PFSK-1 (cell line): ENCODE results near the gene LRP2.

Experiments used
- POLR2AphosphoS5 ChIP-seq: IDR thresholded peaks from 2 replicates; pipeline ENCODE4 v1.6.1; 2012; ENCODE audit warnings: low read depth, mild to moderate bottlenecking, control low read depth, low read length, moderate library complexity
- SIN3A ChIP-seq: IDR thresholded peaks from 2 replicates; pipeline ENCODE4 v1.6.1; 2012; ENCODE audit warnings: mild to moderate bottlenecking, low read length, moderate library complexity, borderline replicate concordance; ENCODE audit not compliant: insufficient read depth

DNA sequence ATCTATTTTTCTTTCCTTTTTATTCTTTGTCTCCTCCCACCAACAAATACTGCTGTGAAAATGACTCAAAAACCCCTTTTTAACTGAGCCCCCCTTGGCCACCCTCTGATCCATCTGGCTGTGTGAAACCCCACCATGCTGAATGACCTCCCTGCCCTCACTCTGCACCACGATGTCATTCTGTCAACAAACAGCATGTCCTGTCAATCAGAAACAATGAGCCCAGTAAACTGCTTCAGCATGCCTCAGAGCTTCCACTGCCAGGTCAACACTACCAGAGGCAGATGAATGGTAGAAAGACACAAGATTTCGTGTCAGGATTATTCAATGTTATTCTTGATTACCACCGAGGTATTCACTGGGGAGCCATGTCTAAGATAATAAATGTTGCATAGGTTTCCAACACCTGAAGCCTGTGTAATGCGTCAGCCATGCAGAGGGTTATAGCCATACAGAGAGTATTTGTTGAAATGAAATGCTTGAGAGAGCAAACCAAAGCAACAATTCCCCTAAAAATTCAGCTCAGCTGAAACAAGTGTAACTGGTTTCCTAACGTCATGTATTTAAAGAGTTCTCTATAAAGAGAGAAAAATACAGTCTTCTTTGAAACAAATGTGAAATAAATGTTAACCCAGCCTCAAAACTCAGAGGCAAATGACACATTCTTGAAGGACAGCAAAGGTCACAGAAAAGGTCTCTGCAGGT, 76.7 kb downstream of the LRP2 start:
- TF ChIP-seq SIN3A (no peak), POLR2AphosphoS5 (no peak)
